Pancreas (tissue), 10 donors: ENCODE measurements around the gene KIR2DL4. TPM values are rescaled to one million over a fixed set of nuclear protein-coding genes. Genes with fewer than 3 reads are reported as not detected.
"Not testable (repeated sequence)": the region's sequence is repeated elsewhere in the genome, so short reads cannot be mapped to it uniquely, and the experiment has no call there.

Source experiments
- ATAC-seq, 4 donors: fragments of 200-7000 bp; cut with Tn5 transposase; one replicate each; pipeline versions ENCODE4 v1.8.0 to v1.9.1; 2020; ENCODE audit warnings: mild to moderate bottlenecking in 4 of 4, moderate library complexity in 4 of 4
- DNase-seq, 6 donors: peaks; one replicate each; pipeline ENCODE4 v3.0.0-alpha.2; 2020
- FAIRE-seq: peaks from 2 replicates; lab custom pipeline; 2012; peaks lifted over from hg19 to GRCh38; lab: Jason Lieb, UNC
- H3K27ac ChIP-seq, 4 donors: fragments of 200-600 bp; sonication (generic); 1 replicate in 3 of 4; 2 replicates in 1 of 4; pipeline versions ENCODE4 v1.5.0 to v1.8.0; 2020
- H3K27me3 ChIP-seq, 4 donors: fragments of 200-600 bp; one replicate each; pipeline ENCODE4 v1.8.0; 2021
- H3K36me3 ChIP-seq, 3 donors: fragments of 200-600 bp; sonication (generic) in 1 of 3; one replicate each; pipeline versions ENCODE4 v1.5.0 to v1.8.0; 2020 to 2021
- H3K4me1 ChIP-seq, 3 donors: fragments of 200-600 bp; one replicate each; pipeline ENCODE4 v1.8.0; 2021
- H3K4me3 ChIP-seq, 4 donors: fragments of 200-600 bp; sonication (generic) in 2 of 4; one replicate each; pipeline versions ENCODE4 v1.5.0 to v1.8.0; 2020 to 2021
- H3K9me3 ChIP-seq, 4 donors: fragments of 200-600 bp; one replicate each; pipeline ENCODE4 v1.8.0; 2021
- CTCF ChIP-seq, 4 donors: fragments of 200-600 bp; sonication (generic) in 3 of 4; IDR thresholded peaks; one replicate each; pipeline versions ENCODE4 v1.5.0 to v1.8.0; 2021; ENCODE audit warnings: antibody characterized with exemption in 4 of 4
- WGBS, 2 donors: extraction: QIAGEN DNeasy Blood & Tissue Kit; methylation state at CpG; one replicate each; pipeline ENCODE4 v1.1.7; 2013; 5-methylcytosine and 5-hydroxymethylcytosine counted together
- intact Hi-C, 3 donors: fragments of 100-400 bp; cut with DNase I; formaldehyde crosslinking; loops; one replicate each; pipeline versions ENCODE4 v1.11.1 to v1.14.2; 2022
- polyA plus RNA-seq, 2 donors: library from polyadenylated mRNA; stranded (reverse); fragments of 200-250 nt; gene quantifications; one replicate each; pipeline ENCODE4 v1.2.3, GENCODE V29; 2013
- total RNA-seq, 6 donors: library from RNA; stranded (reverse); fragmentation: NEBNext Ultra II Directional in 4 of 6; extraction: Animal tissue kit (Norgen Biotek cat#: 25700) in 4 of 6; gene quantifications; one replicate each; pipeline versions ENCODE4 v1.2.1 to v1.2.4, GENCODE V29; 2021 to 2023
- donor health status: healthy with polysubstance abuse.
- donor health status: DM: no; HTN: no; CAD: no; lungs with moderate emphysema.
- donor health status: DM: no; HTN: no; CAD: no.
- donor health status: control.
- donor health status: control.
- donor health status: Bipolar disorder and iron deficiency.
- donor health status: DM: yes; HTN: yes; CAD: no.
- donor health status: DM: no; HTN: no; CAD: no.
- donor health status: DM: no; HTN: no; CAD: no.
- donor health status: DM: yes; HTN: yes; CAD: no.

The KIR2DL4 gene
- under 1 TPM in 1 of 6 donors, not detected in 5; 0.12 TPM for total RNA-seq
- not detected for polyA plus RNA-seq

GRCh38 chr19:54803410-54803809 is at the start of gene KIR2DL4:
KIR2DL4 (plus strand) TSS chr19:54803610; CDS start chr19:54803652, 42 bp downstream.
- ATAC-seq = no peak
- H3K4me3 ChIP-seq = no peak within 1 kb of the TSS
- H3K27ac ChIP-seq = no peak within 1 kb of the TSS
- 60 to 70% methylated on average over 10 of the region's 10 CpGs for WGBS, 2 donors
- intact Hi-C loops = no loop called here
- no peaks in the 10 kb centered on the region for H3K36me3 ChIP-seq
- no peak for FAIRE-seq
- no peak for TF ChIP-seq CTCF (IDR thresholded peaks at IDR 0.05)
- no peaks in the 10 kb centered on the region for H3K27me3 ChIP-seq
- H3K9me3 ChIP-seq = no peaks in the 10 kb centered on the region
- H3K4me1 ChIP-seq = no peaks in the 10 kb centered on the region
- no peak for DNase-seq

GRCh38 chr19:54756204-54757110 is 47.0 kb upstream of the KIR2DL4 start:
- WGBS, 2 donors = 47 to 78% methylated on average over 10 to 11 of the region's 12 CpGs
- H3K4me1 ChIP-seq, H3K36me3 ChIP-seq, FAIRE-seq, H3K27me3 ChIP-seq, H3K4me3 ChIP-seq, H3K9me3 ChIP-seq, H3K27ac ChIP-seq, intact Hi-C loops, ATAC-seq, DNase-seq: not testable (repeated sequence)

- ATAC-seq, H3K27me3 ChIP-seq, DNase-seq, intact Hi-C loops, H3K36me3 ChIP-seq, FAIRE-seq, H3K4me3 ChIP-seq, H3K27ac ChIP-seq, H3K9me3 ChIP-seq, H3K4me1 ChIP-seq: not testable (repeated sequence)
- 37 to 41% methylated on average over 6 of the region's 6 CpGs for WGBS, 2 donors
Measured at GRCh38 chr19:54758577-54758976, 44.8 kb upstream of the KIR2DL4 start.

GRCh38 chr19:54764219-54764618 is 39.2 kb upstream of the KIR2DL4 start:
- H3K4me1 ChIP-seq, ATAC-seq, DNase-seq, intact Hi-C loops, H3K9me3 ChIP-seq, H3K4me3 ChIP-seq, H3K27me3 ChIP-seq, H3K36me3 ChIP-seq, FAIRE-seq, H3K27ac ChIP-seq: not testable (repeated sequence)
- WGBS, 2 donors = 41 to 52% methylated on average over 8 of the region's 8 CpGs

- FAIRE-seq, H3K36me3 ChIP-seq, H3K27ac ChIP-seq, H3K9me3 ChIP-seq, DNase-seq, H3K4me1 ChIP-seq, H3K27me3 ChIP-seq, intact Hi-C loops, H3K4me3 ChIP-seq, ATAC-seq: not testable (repeated sequence)
- 52 to 53% methylated on average over 4 of the region's 4 CpGs for WGBS, 2 donors
Measured at GRCh38 chr19:54766464-54766863, 36.9 kb upstream of the KIR2DL4 start.

GRCh38 chr19:54769646-54770045 is 33.8 kb upstream of the KIR2DL4 start, which contains the start of gene KIR2DL1:
KIR2DL1 (plus strand) TSS chr19:54769793; CDS start chr19:54769851, 58 bp downstream.
- WGBS, 2 donors = 88 to 92% methylated on average over 15 of the region's 15 CpGs
- H3K27me3 ChIP-seq, ATAC-seq, H3K4me1 ChIP-seq, H3K36me3 ChIP-seq, intact Hi-C loops, H3K4me3 ChIP-seq, DNase-seq, H3K27ac ChIP-seq, H3K9me3 ChIP-seq, FAIRE-seq: not testable (repeated sequence)

GRCh38 chr19:54770511-54770910 is 32.9 kb upstream of the KIR2DL4 start:
- H3K27me3 ChIP-seq, intact Hi-C loops, H3K36me3 ChIP-seq, FAIRE-seq, H3K9me3 ChIP-seq, H3K27ac ChIP-seq, H3K4me3 ChIP-seq, ATAC-seq, DNase-seq, H3K4me1 ChIP-seq: not testable (repeated sequence)
- WGBS, 2 donors = 62 to 75% methylated on average over 4 of the region's 4 CpGs

- H3K27ac ChIP-seq, H3K36me3 ChIP-seq, H3K4me3 ChIP-seq, H3K4me1 ChIP-seq, DNase-seq, H3K9me3 ChIP-seq, ATAC-seq, intact Hi-C loops, H3K27me3 ChIP-seq, FAIRE-seq: not testable (repeated sequence)
- WGBS, 2 donors = 58 to 69% methylated on average over 13 to 14 of the region's 15 CpGs
Measured at GRCh38 chr19:54771018-54771960, 32.1 kb upstream of the KIR2DL4 start.

GRCh38 chr19:54772666-54773065 is 30.7 kb upstream of the KIR2DL4 start:
- H3K27me3 ChIP-seq, ATAC-seq, H3K36me3 ChIP-seq, H3K27ac ChIP-seq, DNase-seq, FAIRE-seq, H3K9me3 ChIP-seq, H3K4me3 ChIP-seq, H3K4me1 ChIP-seq, intact Hi-C loops: not testable (repeated sequence)
- whole genome bisulfite sequencing, 2 donors = 20 to 32% methylated on average over 2 of the region's 2 CpGs

- FAIRE-seq, DNase-seq, H3K4me3 ChIP-seq, H3K4me1 ChIP-seq, H3K27me3 ChIP-seq, H3K27ac ChIP-seq, intact Hi-C loops, H3K36me3 ChIP-seq, ATAC-seq, H3K9me3 ChIP-seq: not testable (repeated sequence)
- 46 to 60% methylated on average over 12 of the region's 12 CpGs for WGBS, 2 donors
Measured at GRCh38 chr19:54775095-54775815, 28.2 kb upstream of the KIR2DL4 start.
